HepG2 (cell line): Measurements from ENCODE around the gene DNTTIP2. TPM values are rescaled to one million over a fixed set of nuclear protein-coding genes. Genes with fewer than 3 reads are reported as not detected.

Experiments
- ARID5B ChIP-seq: IDR thresholded peaks from 2 replicates; pipeline ENCODE4 v1.4.0; 2020; ENCODE audit warnings: mild to moderate bottlenecking, missing genetic modification reagents
- ATF7-NPFF ChIP-seq: sonication (generic); formaldehyde crosslinking; IDR thresholded peaks from 2 replicates; pipeline ENCODE4 v1.8.1; 2023; ENCODE audit warnings: mild to moderate bottlenecking, low read depth, missing genetic modification reagents, moderate library complexity
- EHMT2 ChIP-seq: fragments of 200-600 bp; sonication (generic); IDR thresholded peaks from 2 replicates; pipeline ENCODE4 v1.7.0; 2017; ENCODE audit warnings: antibody characterized with exemption, low read depth, low read length, borderline replicate concordance
- ISL2 ChIP-seq: sonication (generic); formaldehyde crosslinking; IDR thresholded peaks from 2 replicates; pipeline ENCODE4 v1.5.0; 2020; ENCODE audit warnings: missing genetic modification reagents
- NAIF1 ChIP-seq: sonication (generic); formaldehyde crosslinking; IDR thresholded peaks from 2 replicates; pipeline ENCODE4 v1.5.0; 2020; ENCODE audit warnings: mild to moderate bottlenecking, missing genetic modification reagents, borderline replicate concordance
- NCOA2 ChIP-seq: sonication (generic); formaldehyde crosslinking; IDR thresholded peaks from 2 replicates; pipeline ENCODE4 v1.8.0; 2022; ENCODE audit warnings: inconsistent platforms
- PCBP1 ChIP-seq: fragments of 200-400 bp; formaldehyde crosslinking; IDR thresholded peaks from 2 replicates; pipeline ENCODE4 v1.6.1; 2017; ENCODE audit warnings: mild to moderate bottlenecking, low read depth, low read length, borderline replicate concordance
- RBAK ChIP-seq: sonication (generic); formaldehyde crosslinking; IDR thresholded peaks from 2 replicates; pipeline ENCODE4 v1.5.1; 2020; ENCODE audit warnings: mild to moderate bottlenecking, missing genetic modification reagents
- SOX6 ChIP-seq, 2 experiments: fragments of 450-650 bp in 1 of 2; sonication (generic) in 1 of 2; formaldehyde crosslinking in 1 of 2; IDR thresholded peaks; 2 replicates each; pipeline versions ENCODE4 v1.4.0 to v1.6.1; 2017 to 2020; ENCODE audit warnings: antibody characterized with exemption in 1 of 2, mild to moderate bottlenecking in 1 of 2, missing genetic modification reagents in 1 of 2
- SRSF1 ChIP-seq: fragments of 200-400 bp; formaldehyde crosslinking; optimal IDR thresholded peaks from 2 replicates; pipeline ENCODE3; 2017; ENCODE audit warnings: mild to moderate bottlenecking, low read depth, low read length, moderate library complexity
- ZFP36 ChIP-seq: fragments of 150-350 bp; IDR thresholded peaks from 2 replicates; pipeline ENCODE4 v1.6.1; 2018; ENCODE audit warnings: borderline replicate concordance, low read length, low read depth; ENCODE audit not compliant: partially characterized antibody
- ZNF317 ChIP-seq: sonication (generic); formaldehyde crosslinking; IDR thresholded peaks from 2 replicates; pipeline ENCODE4 v1.5.0; 2020; ENCODE audit warnings: mild to moderate bottlenecking, missing genetic modification reagents
- ZNF572 ChIP-seq: sonication (generic); formaldehyde crosslinking; IDR thresholded peaks from 2 replicates; pipeline ENCODE4 v1.5.1; 2020; ENCODE audit warnings: mild to moderate bottlenecking, missing genetic modification reagents
- polyA plus RNA-seq, 8 experiments: library from polyadenylated mRNA; depleted of rRNA in 3 of 8; stranded (reverse) in 7 of 8; unstranded in 1 of 8; fragments of >200 nt; fragmentation: Illumina TruSeq in 4 of 8; extraction: Trizol in 4 of 8; gene quantifications; 2 replicates each; pipeline versions ENCODE4 v1.2.1 to v1.2.3, GENCODE V29; 2011 to 2016; ENCODE audit warnings: low read depth in 4 of 8, missing spikeins in 1 of 8, mixed read lengths in 1 of 8; ENCODE audit not compliant: insufficient read depth in 1 of 8
- total RNA-seq, 5 experiments: library from RNA; depleted of rRNA; stranded (reverse); fragments of >200 nt; fragmentation: Illumina TruSeq; extraction: Trizol; gene quantifications; 2 replicates each; pipeline ENCODE4 v1.2.3, GENCODE V29; 2016; ENCODE audit warnings: low read depth in 1 of 5
- TF ChIP-seq, protein P1 (sequence below): conservative IDR thresholded peaks from 2 replicates; pipeline ENCODE4 v1.6.1; 2018; ENCODE audit warnings: missing genetic modification reagents
- TF ChIP-seq, protein P2 (sequence below): sonication (generic); formaldehyde crosslinking; IDR thresholded peaks from 2 replicates; pipeline ENCODE4 v1.8.0; 2022; ENCODE audit warnings: low read depth, missing genetic modification reagents

Gene DNTTIP2
- total and polyA plus RNA-seq, 2 of the 13 experiments (the other 11 are each of a cell fraction or from before 2014, with no cell fraction given) = 11.4 to 63.3 TPM

DNA sequence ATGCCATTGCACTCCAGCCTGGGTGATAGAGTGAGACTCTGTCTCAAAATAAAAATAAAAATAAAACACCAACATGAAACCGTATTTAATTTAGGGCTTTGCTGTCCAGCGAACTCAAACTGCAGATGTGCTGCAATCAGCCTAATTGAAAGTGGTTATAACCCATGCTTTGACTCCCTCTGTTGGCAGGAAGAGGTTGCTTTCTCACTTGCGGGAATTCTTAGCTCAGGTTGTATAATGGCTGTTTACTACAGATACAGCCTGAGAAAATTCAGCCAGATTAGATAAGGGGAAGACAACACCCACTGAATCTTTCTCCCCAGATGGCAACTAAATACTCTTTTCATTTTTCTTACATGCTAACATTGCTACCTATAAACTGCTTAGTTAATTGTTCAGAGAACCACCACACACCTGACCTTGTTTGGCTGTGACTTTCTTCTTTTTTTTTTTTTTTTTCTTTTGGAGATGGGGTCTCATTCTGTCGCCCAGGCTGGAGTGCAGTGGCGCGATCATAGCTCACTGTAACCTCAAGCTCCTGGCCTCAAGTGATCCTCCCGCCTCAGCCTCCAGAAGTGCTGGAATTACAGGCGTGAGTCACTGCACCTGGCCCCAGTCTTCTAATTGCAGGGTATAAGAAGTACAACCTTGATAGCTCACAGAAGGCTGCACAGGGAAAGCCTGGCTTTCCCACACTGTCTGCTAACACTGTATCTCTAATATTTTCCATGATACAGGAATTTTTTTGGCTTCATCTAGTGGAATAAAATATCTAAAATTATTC lies 34.6 kb downstream of the DNTTIP2 start (continued):
- TF ChIP-seq ARID5B (CRISPR knock-in tag) = peak; percentile 45; the same call in 1 of the 2 replicates
- no peak for TF ChIP-seq ISL2
- no peak for TF ChIP-seq RBAK (CRISPR knock-in tag)
- TF ChIP-seq NAIF1 = no peak
- no peak for TF ChIP-seq SRSF1
- TF ChIP-seq ZNF572 (CRISPR knock-in tag) = no peak
- TF ChIP-seq EHMT2 = no peak
- TF ChIP-seq ZNF317 = no peak
- TF ChIP-seq, protein P1, sequence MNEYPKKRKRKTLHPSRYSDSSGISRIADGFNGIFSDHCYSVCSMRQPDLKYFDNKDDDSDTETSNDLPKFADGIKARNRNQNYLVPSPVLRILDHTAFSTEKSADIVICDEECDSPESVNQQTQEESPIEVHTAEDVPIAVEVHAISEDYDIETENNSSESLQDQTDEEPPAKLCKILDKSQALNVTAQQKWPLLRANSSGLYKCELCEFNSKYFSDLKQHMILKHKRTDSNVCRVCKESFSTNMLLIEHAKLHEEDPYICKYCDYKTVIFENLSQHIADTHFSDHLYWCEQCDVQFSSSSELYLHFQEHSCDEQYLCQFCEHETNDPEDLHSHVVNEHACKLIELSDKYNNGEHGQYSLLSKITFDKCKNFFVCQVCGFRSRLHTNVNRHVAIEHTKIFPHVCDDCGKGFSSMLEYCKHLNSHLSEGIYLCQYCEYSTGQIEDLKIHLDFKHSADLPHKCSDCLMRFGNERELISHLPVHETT (CRISPR knock-in tag) = no peak
- TF ChIP-seq, protein P2, sequence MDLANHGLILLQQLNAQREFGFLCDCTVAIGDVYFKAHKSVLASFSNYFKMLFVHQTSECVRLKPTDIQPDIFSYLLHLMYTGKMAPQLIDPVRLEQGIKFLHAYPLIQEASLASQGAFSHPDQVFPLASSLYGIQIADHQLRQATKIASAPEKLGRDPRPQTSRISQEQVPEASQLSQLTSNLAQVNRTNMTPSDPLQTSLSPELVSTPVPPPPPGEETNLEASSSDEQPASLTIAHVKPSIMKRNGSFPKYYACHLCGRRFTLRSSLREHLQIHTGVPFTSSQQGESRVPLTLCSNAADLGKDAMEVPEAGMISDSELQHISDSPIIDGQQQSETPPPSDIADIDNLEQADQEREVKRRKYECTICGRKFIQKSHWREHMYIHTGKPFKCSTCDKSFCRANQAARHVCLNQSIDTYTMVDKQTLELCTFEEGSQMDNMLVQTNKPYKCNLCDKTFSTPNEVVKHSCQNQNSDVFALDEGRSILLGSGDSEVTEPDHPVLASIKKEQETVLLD = no peak
- no peak for TF ChIP-seq ZFP36
- 0 out of 2 replicates have a peak, but pooled peaks have one; percentile 32 for TF ChIP-seq ATF7-NPFF (CRISPR knock-in tag)
- peak; percentile 20; the same call in 1 of the 2 replicates for TF ChIP-seq NCOA2 (CRISPR knock-in tag)
- no peak for TF ChIP-seq SOX6 (IDR thresholded peaks at IDR 0.05)
- no peak for TF ChIP-seq SOX6 (CRISPR knock-in tag; IDR thresholded peaks at IDR 0.05)
- TF ChIP-seq PCBP1 = no peak
